ENCODE results near the gene TXNRD2.

TXNRD2 gene

DNA sequence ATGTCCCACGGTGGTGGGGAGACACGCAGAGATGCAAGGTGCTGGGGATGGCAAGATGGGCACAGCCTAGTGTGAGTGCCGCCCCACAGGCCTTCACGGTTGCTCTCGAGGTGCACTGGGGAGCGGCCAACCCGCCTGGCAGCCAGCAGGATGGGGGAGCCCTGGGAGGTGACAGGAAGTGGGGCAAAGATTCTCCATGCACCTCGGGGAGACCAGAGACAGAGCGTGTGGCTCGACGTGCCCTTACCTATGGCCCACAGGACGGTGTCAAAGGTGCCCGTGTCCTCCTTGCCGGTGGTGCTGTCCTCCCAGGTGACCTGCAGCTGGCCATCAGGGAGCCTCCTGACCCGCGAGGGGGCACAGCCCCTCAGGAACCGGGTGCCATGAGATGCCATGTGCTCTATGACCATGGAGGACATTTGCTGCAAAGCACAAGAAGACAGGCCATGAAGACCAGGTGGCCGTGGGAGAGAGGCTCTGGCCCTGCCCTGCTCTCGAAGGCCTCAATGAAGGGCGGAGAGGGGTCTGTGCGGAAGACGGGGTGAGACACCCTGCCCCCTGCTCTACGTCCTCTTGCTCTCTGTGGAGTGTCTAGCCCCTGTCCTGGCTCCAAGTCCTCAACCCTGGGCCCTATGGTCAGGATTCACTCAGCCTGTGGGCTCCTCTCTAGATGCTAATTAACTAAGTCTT lies 46.3 kb downstream of the TXNRD2 start:
- TF ChIP-seq, protein P1, sequence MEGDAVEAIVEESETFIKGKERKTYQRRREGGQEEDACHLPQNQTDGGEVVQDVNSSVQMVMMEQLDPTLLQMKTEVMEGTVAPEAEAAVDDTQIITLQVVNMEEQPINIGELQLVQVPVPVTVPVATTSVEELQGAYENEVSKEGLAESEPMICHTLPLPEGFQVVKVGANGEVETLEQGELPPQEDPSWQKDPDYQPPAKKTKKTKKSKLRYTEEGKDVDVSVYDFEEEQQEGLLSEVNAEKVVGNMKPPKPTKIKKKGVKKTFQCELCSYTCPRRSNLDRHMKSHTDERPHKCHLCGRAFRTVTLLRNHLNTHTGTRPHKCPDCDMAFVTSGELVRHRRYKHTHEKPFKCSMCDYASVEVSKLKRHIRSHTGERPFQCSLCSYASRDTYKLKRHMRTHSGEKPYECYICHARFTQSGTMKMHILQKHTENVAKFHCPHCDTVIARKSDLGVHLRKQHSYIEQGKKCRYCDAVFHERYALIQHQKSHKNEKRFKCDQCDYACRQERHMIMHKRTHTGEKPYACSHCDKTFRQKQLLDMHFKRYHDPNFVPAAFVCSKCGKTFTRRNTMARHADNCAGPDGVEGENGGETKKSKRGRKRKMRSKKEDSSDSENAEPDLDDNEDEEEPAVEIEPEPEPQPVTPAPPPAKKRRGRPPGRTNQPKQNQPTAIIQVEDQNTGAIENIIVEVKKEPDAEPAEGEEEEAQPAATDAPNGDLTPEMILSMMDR (IDR thresholded peaks at IDR 0.05; ENCODE audit: extremely low read depth, insufficient read depth, missing control alignments): no peak
- in situ Hi-C loops (cut with MboI; ENCODE audit: low pct_unique_long_range_greater_than_20kb, low sequenced_read_pairs, unreplicated experiment): loop anchor here (10.0 kb wide), 2 partner anchors 91 to 121 kb away; no protein-coding TSS in a partner anchor
- DNase-seq (ENCODE audit: low spot score): no peak

DNA sequence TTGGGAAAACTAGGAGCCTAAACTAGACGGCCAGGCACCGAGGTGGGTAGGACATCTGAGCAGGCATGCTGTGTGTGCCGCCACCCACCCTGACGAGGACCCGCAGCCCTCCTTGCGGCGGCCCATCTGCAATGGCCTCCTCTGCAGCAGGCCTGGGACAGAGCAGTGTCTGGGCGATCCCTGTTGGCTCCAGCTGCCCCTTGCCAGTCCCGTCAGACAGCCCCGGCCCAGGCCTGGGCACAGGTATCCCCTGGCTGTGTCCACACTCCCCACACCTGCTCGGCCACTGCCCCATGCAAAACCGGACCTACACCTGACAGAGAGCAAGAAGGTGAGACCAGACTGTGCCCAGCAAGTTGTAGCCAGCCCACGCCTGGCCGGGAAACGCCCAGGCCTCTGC lies 48.3 kb downstream of the TXNRD2 start:
- TF ChIP-seq, protein P1 (IDR thresholded peaks at IDR 0.05; ENCODE audit: extremely low read depth, insufficient read depth, missing control alignments): no peak
- in situ Hi-C loops (cut with MboI; ENCODE audit: low pct_unique_long_range_greater_than_20kb, low sequenced_read_pairs, unreplicated experiment): loop anchor here (10.0 kb wide), 2 partner anchors 89 to 119 kb away; no protein-coding TSS in a partner anchor
- DNase-seq (ENCODE audit: low spot score): no peak

DNA sequence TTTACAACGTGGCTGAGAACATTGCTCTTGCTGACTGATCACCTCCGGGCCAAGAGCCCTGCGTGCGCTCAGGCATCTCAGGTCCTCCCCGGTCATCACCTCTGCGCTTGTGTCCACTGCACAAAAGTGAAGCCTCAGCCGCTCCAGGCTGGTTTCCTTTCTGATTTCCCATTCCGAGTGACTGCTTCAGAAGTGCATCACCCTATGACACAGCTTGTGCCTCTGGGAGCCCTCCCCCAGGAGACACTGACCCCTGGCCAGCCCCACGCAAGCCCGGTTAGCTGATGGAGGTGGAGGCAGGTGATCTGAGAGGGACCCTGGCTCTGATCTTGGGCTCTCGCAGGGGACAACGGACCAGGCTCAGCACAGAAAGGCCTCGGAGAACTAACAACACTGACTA lies 48.7 kb downstream of the TXNRD2 start:
- TF ChIP-seq, protein P1 (IDR thresholded peaks at IDR 0.05; ENCODE audit: extremely low read depth, insufficient read depth, missing control alignments): no peak
- in situ Hi-C loops (cut with MboI; ENCODE audit: low pct_unique_long_range_greater_than_20kb, low sequenced_read_pairs, unreplicated experiment): loop anchor here (10.0 kb wide), 2 partner anchors 88 to 118 kb away; no protein-coding TSS in a partner anchor
- no peak for DNase-seq (ENCODE audit: low spot score)

DNA sequence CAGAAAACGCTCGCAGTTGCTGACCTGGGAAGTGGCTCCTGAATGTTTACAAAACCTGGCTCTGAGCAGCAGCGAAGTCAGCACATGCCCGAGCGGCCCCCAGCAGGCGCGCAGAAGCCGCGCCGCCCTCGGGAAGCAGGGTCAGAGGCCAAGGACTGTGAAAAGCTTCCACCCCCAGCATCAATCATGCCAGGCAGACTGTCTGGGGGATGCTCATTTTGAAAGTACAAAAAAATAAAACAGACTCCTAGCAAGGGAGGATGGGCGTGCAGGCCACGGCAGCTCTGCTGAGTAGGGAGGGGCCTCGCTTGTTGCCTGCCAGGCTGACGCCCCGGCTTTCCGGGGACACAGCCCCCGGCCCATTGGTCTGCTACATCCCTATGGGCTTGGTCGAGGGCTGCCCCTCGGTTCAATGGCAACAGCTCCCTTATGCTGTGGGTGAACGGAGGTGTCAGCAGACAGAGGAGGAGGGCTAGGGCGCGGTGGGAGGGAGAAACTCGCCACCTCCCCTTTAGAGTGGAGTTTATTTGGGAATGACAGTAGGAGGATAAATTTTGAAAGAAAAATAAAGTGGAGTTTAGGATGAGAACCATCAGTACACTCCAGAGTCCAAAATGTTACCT lies 49.2 kb downstream of the TXNRD2 start:
- TF ChIP-seq, protein P1 (IDR thresholded peaks at IDR 0.05; ENCODE audit: extremely low read depth, insufficient read depth, missing control alignments): no peak
- peak; percentile 84 for DNase-seq (ENCODE audit: low spot score)
- in situ Hi-C loops (cut with MboI; ENCODE audit: low pct_unique_long_range_greater_than_20kb, low sequenced_read_pairs, unreplicated experiment): loop anchor here (10.0 kb wide), 2 partner anchors 88 to 118 kb away; no protein-coding TSS in a partner anchor

DNA sequence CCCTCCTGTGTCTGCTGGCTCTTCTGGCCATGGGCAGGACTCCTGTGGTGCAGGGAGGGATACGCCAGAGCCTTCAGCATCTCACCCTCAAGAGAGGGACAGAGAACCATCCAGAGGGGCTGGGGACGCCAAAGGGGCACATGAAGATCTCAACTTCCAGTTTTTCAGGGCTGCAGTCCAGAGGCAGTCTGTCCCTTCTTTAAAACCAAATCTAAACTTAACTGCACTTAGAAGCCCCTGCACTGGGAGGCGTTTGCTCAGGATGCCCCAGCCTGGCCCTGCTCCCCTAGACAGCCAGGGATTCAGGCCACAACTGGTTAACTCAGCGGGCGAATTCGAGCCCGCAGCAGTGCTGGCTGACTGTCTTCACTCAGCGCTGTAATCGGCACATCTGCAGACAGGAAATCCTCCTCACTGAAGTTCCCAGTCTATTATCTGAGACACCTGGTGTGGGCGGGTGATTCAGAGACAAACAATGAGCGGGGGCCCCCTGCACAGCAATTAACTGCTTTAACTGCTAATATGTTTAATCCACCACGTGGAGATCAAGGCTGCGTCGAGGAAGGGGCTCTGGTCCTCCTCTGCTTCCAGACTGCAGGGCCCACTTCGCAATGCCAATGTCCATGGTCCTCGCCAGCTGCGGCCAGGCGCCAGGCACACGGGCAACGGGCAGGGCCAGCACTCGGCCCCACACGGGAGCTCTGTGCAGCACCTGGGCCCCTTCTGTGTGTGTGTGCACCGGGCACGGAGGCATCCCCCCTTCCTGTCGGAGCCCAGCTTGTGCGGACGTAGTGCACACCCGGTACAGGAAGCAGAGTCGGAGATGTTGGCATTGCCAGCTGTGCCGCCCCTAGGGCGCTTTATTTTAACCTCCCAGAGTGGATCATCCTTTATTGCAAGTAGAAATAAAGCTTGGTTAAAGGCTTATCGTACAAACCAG lies 50.0 kb downstream of the TXNRD2 start:
- in situ Hi-C loops (cut with MboI; ENCODE audit: low pct_unique_long_range_greater_than_20kb, low sequenced_read_pairs, unreplicated experiment): loop anchor here (10.0 kb wide), 2 partner anchors 87 to 117 kb away; no protein-coding TSS in a partner anchor
- TF ChIP-seq, protein P1 (IDR thresholded peaks at IDR 0.05; ENCODE audit: extremely low read depth, insufficient read depth, missing control alignments): no peak
- peak; percentile 92 for DNase-seq (ENCODE audit: low spot score)
